GM23338 (cell line): ENCODE results near the gene DUSP9. TPM values are rescaled to one million over a fixed set of nuclear protein-coding genes. Genes with fewer than 3 reads are reported as not detected.

ENCODE experiments used
- ATAC-seq: fragments of 200-7000 bp; cut with Tn5 transposase; 3 replicates; pipeline ENCODE4 v1.9.1; 2020
- DNase-seq: peaks from one replicate; pipeline ENCODE4 v3.0.0-alpha.2; 2015; ENCODE audit warnings: low spot score
- H2AFZ ChIP-seq: fragments of 200-600 bp; sonication (generic); 2 replicates; pipeline ENCODE4 v1.8.0; 2016; ENCODE audit warnings: antibody characterized with exemption, mild to moderate bottlenecking, moderate library complexity
- H3F3A ChIP-seq: fragments of 200-600 bp; sonication (generic); replicated peaks from 2 replicates; pipeline ENCODE4 v1.8.0; 2017; ENCODE audit warnings: antibody characterized with exemption, mixed run types, low read depth
- H3K27ac ChIP-seq: fragments of 200-600 bp; sonication (generic); 2 replicates; pipeline ENCODE4 v1.6.1; 2016; ENCODE audit warnings: low read depth
- H3K27me3 ChIP-seq: fragments of 200-600 bp; sonication (generic); 2 replicates; pipeline ENCODE4 v1.8.0; 2016; ENCODE audit warnings: mild to moderate bottlenecking, mixed run types, moderate library complexity; ENCODE audit not compliant: insufficient read depth
- H3K36me3 ChIP-seq: fragments of 200-600 bp; sonication (generic); 2 replicates; pipeline ENCODE4 v1.8.0; 2016; ENCODE audit warnings: mild to moderate bottlenecking; ENCODE audit not compliant: insufficient read depth
- H3K4me1 ChIP-seq: fragments of 200-600 bp; sonication (generic); 2 replicates; pipeline ENCODE4 v1.8.0; 2016; ENCODE audit warnings: mild to moderate bottlenecking, moderate library complexity; ENCODE audit not compliant: insufficient read depth
- H3K4me2 ChIP-seq: fragments of 200-600 bp; sonication (generic); 2 replicates; pipeline ENCODE4 v1.7.1; 2017; ENCODE audit warnings: mixed run types
- H3K4me3 ChIP-seq: fragments of 200-600 bp; sonication (generic); 2 replicates; pipeline ENCODE4 v1.6.1; 2016; ENCODE audit warnings: mixed run types
- H3K79me2 ChIP-seq: fragments of 200-600 bp; sonication (generic); replicated peaks from 2 replicates; pipeline ENCODE4 v1.8.0; 2017; ENCODE audit warnings: mild to moderate bottlenecking; ENCODE audit not compliant: insufficient read depth
- H3K9me2 ChIP-seq: fragments of 200-600 bp; sonication (generic); 2 replicates; pipeline ENCODE4 v1.8.0; 2017; ENCODE audit not compliant: insufficient read depth
- H4K20me1 ChIP-seq: fragments of 200-600 bp; sonication (generic); replicated peaks from 2 replicates; pipeline ENCODE4 v1.8.0; 2017; ENCODE audit warnings: mild to moderate bottlenecking; ENCODE audit not compliant: insufficient read depth
- H3K27ac Mint-ChIP-seq: 2 replicates; pipeline ENCODE4 v1.8.0; 2020; ENCODE audit warnings: inconsistent platforms, mild to moderate bottlenecking, moderate library complexity, mixed read lengths
- H3K27me3 Mint-ChIP-seq: 3 replicates; pipeline ENCODE4 v1.8.0; 2022; ENCODE audit warnings: low read depth, mild to moderate bottlenecking, moderate library complexity, mixed read lengths, inconsistent platforms; ENCODE audit not compliant: insufficient read depth, poor library complexity
- H3K36me3 Mint-ChIP-seq: 3 replicates; pipeline ENCODE4 v1.8.0; 2021; ENCODE audit warnings: low read depth, mild to moderate bottlenecking, inconsistent platforms, moderate library complexity, mixed read lengths
- H3K4me1 Mint-ChIP-seq: 3 replicates; pipeline ENCODE4 v1.8.0; 2020; ENCODE audit warnings: mild to moderate bottlenecking, inconsistent platforms, mixed read lengths
- H3K4me3 Mint-ChIP-seq: 3 replicates; pipeline ENCODE4 v1.8.0; 2021; ENCODE audit warnings: moderate library complexity, mild to moderate bottlenecking, inconsistent platforms, mixed read lengths
- H3K9me3 Mint-ChIP-seq: 3 replicates; pipeline ENCODE4 v1.8.0; 2020; ENCODE audit warnings: moderate library complexity, mild to moderate bottlenecking, inconsistent platforms, mixed read lengths
- CTCF ChIP-seq, 2 experiments: fragments of 200-600 bp in 1 of 2; sonication (generic) in 1 of 2; conservative IDR thresholded peaks; 2 replicates each; pipeline versions ENCODE4 v1.5.1 to v1.6.1; 2016 to 2017; ENCODE audit warnings: antibody characterized with exemption in 2 of 2, low read depth in 2 of 2, mild to moderate bottlenecking in 2 of 2, moderate library complexity in 1 of 2
- EZH2 ChIP-seq: fragments of 200-600 bp; sonication (generic); IDR thresholded peaks from one replicate; pipeline ENCODE4 v1.8.0; 2017; ENCODE audit warnings: antibody characterized with exemption, mild to moderate bottlenecking, low read depth; ENCODE audit not compliant: unreplicated experiment
- ZNF114 ChIP-seq: fragments of 250-450 bp; sonication (Bioruptor Pico); IDR thresholded peaks from 2 replicates; pipeline ENCODE4 v1.5.0; 2020; ENCODE audit warnings: mild to moderate bottlenecking, moderate library complexity
- polyA plus RNA-seq: library from polyadenylated mRNA; unstranded; fragments of >200 nt; fragmentation: Nextera tagmentation; extraction: Ambion mirVana; gene quantifications from 2 replicates; pipeline ENCODE4 v1.2.1, GENCODE V29; 2016
- total RNA-seq: library from RNA; depleted of rRNA; stranded (reverse); fragments of >200 nt; shearing (Covaris generic); gene quantifications from 2 replicates; pipeline ENCODE4 v1.2.3, GENCODE V29; 2014

The DUSP9 gene
- total and polyA plus RNA-seq, 2 experiments from 2014 or later, result 0.71 to 3.9 TPM

GRCh38 chrX:153668423-153669173 lies 21.6 kb downstream of the DUSP9 start:
- H3K4me2 ChIP-seq, result no peak overlapping the region
- no peak overlapping the region for H2AFZ ChIP-seq
- H3K4me1 Mint-ChIP-seq, result peaks cover 6% of the 10 kb centered on the region; the same call in 2 of the 3 replicates
- H3K4me1 ChIP-seq, result no peaks in the 10 kb centered on the region
- no peaks in the 10 kb centered on the region for H4K20me1 ChIP-seq
- no peak overlapping the region for H3K4me3 Mint-ChIP-seq
- H3K9me2 ChIP-seq, result no peaks in the 10 kb centered on the region
- no peaks in the 10 kb centered on the region for H3K9me3 Mint-ChIP-seq
- no peak overlapping the region for H3K27ac ChIP-seq
- H3K36me3 Mint-ChIP-seq, result no peaks in the 10 kb centered on the region; the same call in 1 of the 3 replicates
- DNase-seq (peak; percentile 62), ATAC-seq (no peak)
- no peaks in the 10 kb centered on the region for H3K27me3 ChIP-seq
- TF ChIP-seq CTCF (conservative IDR thresholded peaks at IDR 0.05; ENCODE audit: low read depth in 2 of 2) (peak in 1 of 2 experiments; percentile 49; a peak in 1 of 4 replicates), ZNF114 (CRISPR knock-in tag) (no peak)
- H3K4me3 ChIP-seq, result no peak overlapping the region
- no peaks in the 10 kb centered on the region for H3F3A ChIP-seq
- H3K27ac Mint-ChIP-seq, result no peak overlapping the region
- no peaks in the 10 kb centered on the region for H3K36me3 ChIP-seq
- peaks cover 7% of the 10 kb centered on the region for H3K27me3 Mint-ChIP-seq
- no peaks in the 10 kb centered on the region for H3K79me2 ChIP-seq

- Mint-ChIP-seq H3K9me3 (no peaks in the 10 kb centered on the region), H3K27ac (no peak overlapping the region), H3K4me3 (no peak overlapping the region), H3K4me1 (peaks cover 9% of the 10 kb centered on the region), H3K27me3 (peaks cover 11% of the 10 kb centered on the region), H3K36me3 (no peaks in the 10 kb centered on the region; the same call in 1 of the 3 replicates)
- peak; percentile 68 for ATAC-seq
- Histone ChIP-seq H4K20me1 (no peaks in the 10 kb centered on the region), H3K4me1 (no peaks in the 10 kb centered on the region), H3K9me2 (no peaks in the 10 kb centered on the region), H3K36me3 (no peaks in the 10 kb centered on the region), H2AFZ (no peak overlapping the region), H3F3A (no peaks in the 10 kb centered on the region), H3K79me2 (no peaks in the 10 kb centered on the region), H3K4me3 (no peak overlapping the region), H3K27me3 (0 out of 2 replicates have a peak, but pooled peaks cover 2% of the 10 kb centered on the region), H3K27ac (no peak overlapping the region), H3K4me2 (no peak overlapping the region)
- no peak for DNase-seq
- TF ChIP-seq EZH2, result no peak
- TF ChIP-seq CTCF (conservative IDR thresholded peaks at IDR 0.05; ENCODE audit: low read depth in 2 of 2), result peak; percentile 73 to 76
Measured at GRCh38 chrX:153669174-153669890, 22.3 kb downstream of the DUSP9 start.
